Testis (tissue), 3 donors: ENCODE results near the gene HOXA2. TPM values are rescaled to one million over a fixed set of nuclear protein-coding genes. Genes with fewer than 3 reads are reported as not detected.
A peak's percentile ranks its signal among the peaks of the same experiment; 100 is the strongest.

Experiments
- DNase-seq: peaks from one replicate; pipeline ENCODE4 v3.0.0-alpha.2; 2019
- H3K27ac ChIP-seq, 2 donors: fragments of 200-600 bp; sonication (generic); one replicate each; pipeline ENCODE4 v1.5.1; 2019
- H3K27me3 ChIP-seq: fragments of 200-600 bp; sonication (generic); one replicate; pipeline ENCODE4 v1.5.1; 2019
- H3K36me3 ChIP-seq: fragments of 200-600 bp; sonication (generic); one replicate; pipeline ENCODE4 v1.5.1; 2017; ENCODE audit warnings: low read depth; ENCODE audit errors: missing control alignments
- H3K4me1 ChIP-seq: fragments of 200-600 bp; sonication (generic); one replicate; pipeline ENCODE4 v1.5.1; 2019
- H3K4me3 ChIP-seq, 2 donors: fragments of 200-600 bp; sonication (generic); one replicate each; pipeline ENCODE4 v1.5.1; 2017 to 2019
- H3K9me3 ChIP-seq: fragments of 200-600 bp; sonication (generic); one replicate; pipeline ENCODE4 v1.5.1; 2017
- CTCF ChIP-seq, 3 experiments: fragments of 450-650 bp in 2 of 3; fragments of 200-600 bp in 1 of 3; sonication (generic) in 1 of 3; IDR thresholded peaks; one replicate each; pipeline ENCODE4 v1.5.1; 2016 to 2019; ENCODE audit warnings: antibody characterized with exemption in 3 of 3, mild to moderate bottlenecking in 2 of 3, moderate library complexity in 1 of 3
- POLR2A ChIP-seq: fragments of 450-650 bp; IDR thresholded peaks from one replicate; pipeline ENCODE4 v1.6.1; 2017; ENCODE audit warnings: antibody characterized with exemption, mild to moderate bottlenecking, moderate library complexity
- WGBS, 2 donors: methylation state at CpG; one replicate each; pipeline ENCODE4 v1.1.5; 2018; 5-methylcytosine and 5-hydroxymethylcytosine counted together
- intact Hi-C: fragments of 100-400 bp; cut with DNase I; formaldehyde crosslinking; loops from one replicate; pipeline ENCODE4 v1.15.1; 2023; ENCODE audit warnings: low total_unique reads
- polyA plus RNA-seq: library from polyadenylated mRNA; stranded (reverse); fragments of 350-450 nt; fragmentation: Illumina TruSeq; extraction: RNeasy Lipid Tissue Mini Kit (QIAGEN cat#74804); gene quantifications from one replicate; pipeline ENCODE4 v1.2.3, GENCODE V29; 2014; ENCODE audit warnings: low read depth, low replicate concordance; ENCODE audit not compliant: insufficient read depth
- total RNA-seq, 2 donors: library from RNA; depleted of rRNA; stranded (reverse); fragments of >200 nt; gene quantifications; one replicate each; pipeline ENCODE4 v1.2.3, GENCODE V29; 2016

The HOXA2 gene
- total and polyA plus RNA-seq, 3 donors from 2014 or later = 0.31 to 0.32 TPM; not detected in 1

- no peak within 1 kb of the TSS for H3K27ac ChIP-seq
- peak within 1 kb of the TSS; percentile 25 to 46 for H3K4me3 ChIP-seq
- H3K9me3 ChIP-seq = no peaks in the 10 kb centered on the region
- intact Hi-C loops = no loop called here
- 10% methylated on average over 17 to 78 of the region's 86 CpGs for WGBS, 2 donors
- peak; percentile 72 for DNase-seq
- no peaks in the 10 kb centered on the region for H3K27me3 ChIP-seq
- TF ChIP-seq CTCF (IDR thresholded peaks at IDR 0.05) = peak; percentile 29 to 75 (median 45)
- no peak for TF ChIP-seq POLR2A
- peaks cover 4% of the 10 kb centered on the region for H3K4me1 ChIP-seq
- no peaks in the 10 kb centered on the region for H3K36me3 ChIP-seq
Measured at GRCh38 chr7:27143023-27143949, 40.8 kb upstream of the HOXA2 start, which contains the start of gene HOXA5. HOXA5 (minus strand) TSS chr7:27143681; CDS start chr7:27143607, 74 bp downstream.

- intact Hi-C loops = no loop called here
- no peaks in the 10 kb centered on the region for H3K9me3 ChIP-seq
- no peak for TF ChIP-seq CTCF (IDR thresholded peaks at IDR 0.05)
- no peak overlapping the region for H3K27ac ChIP-seq
- DNase-seq = peak; percentile 12
- H3K4me3 ChIP-seq = peak overlapping the region; percentile 25 to 46
- H3K4me1 ChIP-seq = peaks cover 4% of the 10 kb centered on the region
- no peaks in the 10 kb centered on the region for H3K27me3 ChIP-seq
- H3K36me3 ChIP-seq = no peaks in the 10 kb centered on the region
- WGBS, 2 donors = 12 to 18% methylated on average over 28 to 29 of the region's 29 CpGs
Measured at GRCh38 chr7:27142580-27143022, 40.1 kb upstream of the HOXA2 start.

- Histone ChIP-seq H3K36me3 (no peaks in the 10 kb centered on the region), H3K4me3 (peak overlapping the region in 1 of 2 donors; percentile 46), H3K27ac (no peak overlapping the region), H3K27me3 (no peaks in the 10 kb centered on the region), H3K9me3 (no peaks in the 10 kb centered on the region), H3K4me1 (peaks cover 4% of the 10 kb centered on the region)
- 28 to 34% methylated on average over 28 to 30 of the region's 30 CpGs for WGBS, 2 donors
- intact Hi-C loops = no loop called here
- DNase-seq = peak; percentile 13
- TF ChIP-seq POLR2A (no peak), CTCF (IDR thresholded peaks at IDR 0.05) (no peak)
Measured at GRCh38 chr7:27141923-27142579, 39.6 kb upstream of the HOXA2 start.

GRCh38 chr7:27141137-27141922, 38.8 kb upstream of the HOXA2 start:
- no peaks in the 10 kb centered on the region for H3K36me3 ChIP-seq
- DNase-seq = peak; percentile 2
- no peak for TF ChIP-seq CTCF (IDR thresholded peaks at IDR 0.05)
- no peak for TF ChIP-seq POLR2A
- 71 to 77% methylated on average over 18 of the region's 18 CpGs for WGBS, 2 donors
- peaks cover 4% of the 10 kb centered on the region for H3K4me1 ChIP-seq
- H3K4me3 ChIP-seq = no peak overlapping the region
- H3K9me3 ChIP-seq = no peaks in the 10 kb centered on the region
- intact Hi-C loops = no loop called here
- no peaks in the 10 kb centered on the region for H3K27me3 ChIP-seq
- H3K27ac ChIP-seq = no peak overlapping the region
